ENCODE measurements around the gene CKAP2L. TPM values are rescaled to one million over a fixed set of nuclear protein-coding genes. Genes with fewer than 3 reads are reported as not detected.

CKAP2L gene
- total and polyA plus RNA-seq, 2 donors (not counting 1 experiment from before 2014, with no cell fraction given): 3.0 to 4.4 TPM

- Histone ChIP-seq H3K9me3 (ENCODE audit: control insufficient read depth, insufficient read depth, low read depth, low read length) (no peaks in the 10 kb centered on the region), H3K4me2 (ENCODE audit: extremely low read depth, insufficient read depth, low read length) (no peak overlapping the region), H3K79me2 (ENCODE audit: control insufficient read depth, insufficient read depth, low read length) (no peaks in the 10 kb centered on the region), H2AFZ (ENCODE audit: low read length) (no peak overlapping the region), H4K20me1 (ENCODE audit: control insufficient read depth, extremely low read depth, insufficient read depth, low read length) (no peaks in the 10 kb centered on the region), H3K27ac (ENCODE audit: insufficient read depth, low read length) (no peak overlapping the region), H3K27me3 (ENCODE audit: control insufficient read depth, insufficient read depth, low read length) (no peaks in the 10 kb centered on the region), H3K9ac (ENCODE audit: insufficient read depth, low read length) (no peak overlapping the region), H3K4me3 (replicated peaks in 1 of 4; ENCODE audit: control extremely low read depth in 1 of 4, insufficient read depth in 1 of 4, low read depth in 3 of 4, low read length in 4 of 4) (no peak overlapping the region), H3K4me1 (ENCODE audit: control insufficient read depth, extremely low read depth, insufficient read depth, low read length) (peaks cover 4% of the 10 kb centered on the region), H3K36me3 (ENCODE audit: control insufficient read depth, insufficient read depth, low read length) (no peaks in the 10 kb centered on the region)
- DNase-seq (ENCODE audit: low read depth in 2 of 2): no peak
- TF ChIP-seq CTCF (conservative IDR thresholded peaks at IDR 0.05 in 1 of 2, IDR thresholded peaks at IDR 0.05 in 1 of 2; ENCODE audit: low read depth in 1 of 2, low read length in 2 of 2) (no peak), EZH2 (IDR thresholded peaks at IDR 0.05; ENCODE audit: low read length, missing control alignments) (no peak)
Observed at GRCh38 chr2:112790305-112790704, 25.9 kb upstream of the CKAP2L start.

DNA sequence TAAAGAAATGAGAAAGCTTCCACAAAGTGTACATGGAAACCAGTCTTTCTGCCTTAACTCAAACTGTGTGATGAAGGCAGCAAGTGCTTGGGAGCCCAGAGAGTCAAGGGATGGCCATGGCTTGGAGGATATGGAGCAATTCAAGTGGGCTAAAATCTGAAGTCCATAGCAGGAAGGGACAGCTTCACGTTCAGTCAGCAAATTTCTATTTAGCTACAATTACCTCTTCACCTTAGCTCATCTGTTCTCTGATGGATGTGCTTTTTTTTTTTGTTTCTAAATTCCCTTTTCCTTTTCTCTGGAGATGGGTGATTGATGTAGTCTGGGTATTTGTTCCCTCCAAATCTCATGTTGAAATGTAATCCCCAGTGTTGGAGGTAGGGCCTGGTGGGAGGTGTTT lies 24.8 kb upstream of the CKAP2L start:
- DNase-seq (ENCODE audit: low read depth in 2 of 2): no peak
- no peak overlapping the region for H3K4me3 ChIP-seq (replicated peaks in 1 of 4; ENCODE audit: control extremely low read depth in 1 of 4, insufficient read depth in 1 of 4, low read depth in 3 of 4, low read length in 4 of 4)
- no peak overlapping the region for H2AFZ ChIP-seq (ENCODE audit: low read length)
- H3K4me2 ChIP-seq (ENCODE audit: extremely low read depth, insufficient read depth, low read length): no peak overlapping the region
- H3K36me3 ChIP-seq (ENCODE audit: control insufficient read depth, insufficient read depth, low read length): no peaks in the 10 kb centered on the region
- H3K27ac ChIP-seq (ENCODE audit: insufficient read depth, low read length): no peak overlapping the region
- no peaks in the 10 kb centered on the region for H4K20me1 ChIP-seq (ENCODE audit: control insufficient read depth, extremely low read depth, insufficient read depth, low read length)
- TF ChIP-seq CTCF (conservative IDR thresholded peaks at IDR 0.05 in 1 of 2, IDR thresholded peaks at IDR 0.05 in 1 of 2; ENCODE audit: low read depth in 1 of 2, low read length in 2 of 2) (no peak), EZH2 (IDR thresholded peaks at IDR 0.05; ENCODE audit: low read length, missing control alignments) (no peak)
- H3K79me2 ChIP-seq (ENCODE audit: control insufficient read depth, insufficient read depth, low read length): no peaks in the 10 kb centered on the region
- H3K9ac ChIP-seq (ENCODE audit: insufficient read depth, low read length): no peak overlapping the region
- H3K27me3 ChIP-seq (ENCODE audit: control insufficient read depth, insufficient read depth, low read length): no peaks in the 10 kb centered on the region
- no peaks in the 10 kb centered on the region for H3K9me3 ChIP-seq (ENCODE audit: control insufficient read depth, insufficient read depth, low read depth, low read length)
- H3K4me1 ChIP-seq (ENCODE audit: control insufficient read depth, extremely low read depth, insufficient read depth, low read length): peaks cover 2% of the 10 kb centered on the region

DNA sequence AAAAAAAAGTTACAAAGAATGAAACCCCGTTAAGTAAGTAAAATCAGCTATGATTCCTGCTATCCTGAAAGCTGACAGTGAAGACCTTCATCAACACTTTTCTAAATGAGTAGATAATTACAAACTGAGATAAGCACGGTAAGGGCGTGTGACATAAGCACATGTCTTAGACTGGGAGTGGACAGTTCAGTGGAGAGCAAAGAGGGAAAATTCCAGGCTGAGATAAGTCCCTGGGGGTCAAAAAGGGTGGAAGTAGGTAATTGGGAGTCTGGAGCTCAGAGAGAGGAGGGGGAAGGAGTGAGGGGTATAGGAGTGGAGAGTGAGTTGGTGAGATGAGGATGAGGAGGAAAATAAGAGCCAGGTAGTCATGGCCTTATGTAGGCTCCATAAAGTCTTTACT lies 24.2 kb upstream of the CKAP2L start:
- Histone ChIP-seq H3K79me2 (ENCODE audit: control insufficient read depth, insufficient read depth, low read length) (no peaks in the 10 kb centered on the region), H3K36me3 (ENCODE audit: control insufficient read depth, insufficient read depth, low read length) (no peaks in the 10 kb centered on the region), H2AFZ (ENCODE audit: low read length) (no peak overlapping the region), H3K27ac (ENCODE audit: insufficient read depth, low read length) (no peak overlapping the region), H3K27me3 (ENCODE audit: control insufficient read depth, insufficient read depth, low read length) (no peaks in the 10 kb centered on the region), H3K4me1 (ENCODE audit: control insufficient read depth, extremely low read depth, insufficient read depth, low read length) (no peaks in the 10 kb centered on the region), H3K9ac (ENCODE audit: insufficient read depth, low read length) (no peak overlapping the region), H4K20me1 (ENCODE audit: control insufficient read depth, extremely low read depth, insufficient read depth, low read length) (no peaks in the 10 kb centered on the region), H3K4me3 (replicated peaks in 1 of 4; ENCODE audit: control extremely low read depth in 1 of 4, insufficient read depth in 1 of 4, low read depth in 3 of 4, low read length in 4 of 4) (no peak overlapping the region), H3K9me3 (ENCODE audit: control insufficient read depth, insufficient read depth, low read depth, low read length) (no peaks in the 10 kb centered on the region), H3K4me2 (ENCODE audit: extremely low read depth, insufficient read depth, low read length) (no peak overlapping the region)
- no peak for DNase-seq (ENCODE audit: low read depth in 2 of 2)
- TF ChIP-seq CTCF (conservative IDR thresholded peaks at IDR 0.05 in 1 of 2, IDR thresholded peaks at IDR 0.05 in 1 of 2; ENCODE audit: low read depth in 1 of 2, low read length in 2 of 2) (no peak), EZH2 (IDR thresholded peaks at IDR 0.05; ENCODE audit: low read length, missing control alignments) (no peak)
